Stimulated activated CD8-positive, alpha-beta memory T cell treated with anti-CD3 and anti-CD28 coated beads, Interleukin-4, amount 100 ng/mL, for 48 hours (primary cell): ENCODE data around the gene ACAD10.
A peak's percentile ranks its signal among the peaks of the same experiment; 100 is the strongest.
"Not testable (repeated sequence)": the region's sequence is repeated elsewhere in the genome, so short reads cannot be mapped to it uniquely, and the experiment has no call there.

Experiments
- DNase-seq: peaks from one replicate; pipeline ENCODE4 v3.0.0-alpha.2; 2020

The ACAD10 gene

DNA sequence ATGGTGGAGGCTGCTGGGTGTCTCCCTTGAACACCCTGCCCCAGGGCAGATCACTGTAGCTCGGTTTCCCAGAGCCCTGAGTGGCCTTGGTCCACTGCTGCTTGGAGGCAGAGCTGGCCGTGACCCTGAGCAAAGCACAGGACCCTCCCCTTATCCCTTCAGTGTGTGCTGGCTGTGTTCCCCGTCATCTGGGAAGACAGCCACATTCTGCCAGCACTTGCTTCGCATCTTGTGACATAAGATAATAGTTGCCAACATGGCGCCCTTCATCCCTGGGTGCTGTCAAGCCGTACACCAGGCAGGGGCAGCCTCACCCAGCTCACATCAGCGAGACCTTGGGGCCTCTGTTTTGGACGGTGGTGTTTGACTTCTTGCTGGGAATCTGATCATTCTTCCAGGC lies 68.8 kb downstream of the ACAD10 start:
- no peak for DNase-seq

DNA sequence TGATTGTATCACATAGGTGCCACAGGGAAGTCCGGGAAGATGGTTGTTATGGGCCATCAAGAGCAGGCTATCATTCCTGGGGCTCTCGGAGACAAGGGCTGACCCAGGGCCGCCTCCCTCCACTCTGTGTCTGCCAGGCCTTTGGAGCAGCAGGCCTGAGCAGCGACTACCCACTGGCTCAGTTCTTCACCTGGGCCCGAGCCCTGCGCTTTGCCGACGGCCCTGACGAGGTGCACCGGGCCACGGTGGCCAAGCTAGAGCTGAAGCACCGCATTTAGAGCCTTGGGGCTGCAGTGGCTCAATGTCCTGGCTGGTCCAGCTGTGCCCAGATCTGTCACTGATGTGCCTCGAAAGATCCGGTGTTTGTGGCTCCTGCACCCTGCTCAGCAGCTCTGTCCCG lies 70.3 kb downstream of the ACAD10 start:
- DNase-seq = no peak

DNA sequence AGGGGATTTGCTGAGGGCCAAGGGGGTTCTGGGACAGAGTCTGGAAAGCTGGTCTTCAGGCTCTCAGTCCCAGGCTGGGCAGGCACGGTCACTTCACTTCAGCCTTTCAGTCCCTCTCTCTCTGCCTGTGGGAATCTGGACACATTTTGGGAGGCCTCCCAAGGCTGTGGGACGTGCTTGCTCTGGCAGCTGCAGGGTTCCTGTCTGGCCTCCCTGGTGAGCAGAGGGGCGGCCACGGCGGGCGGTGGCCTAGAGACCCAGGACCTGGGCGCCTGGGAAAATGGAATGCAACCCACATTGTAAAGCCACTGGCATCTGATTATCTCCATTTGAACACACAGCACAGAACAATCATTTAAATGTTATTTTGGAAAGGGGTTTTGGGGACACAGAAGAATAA lies 70.8 kb downstream of the ACAD10 start:
- DNase-seq = no peak

DNA sequence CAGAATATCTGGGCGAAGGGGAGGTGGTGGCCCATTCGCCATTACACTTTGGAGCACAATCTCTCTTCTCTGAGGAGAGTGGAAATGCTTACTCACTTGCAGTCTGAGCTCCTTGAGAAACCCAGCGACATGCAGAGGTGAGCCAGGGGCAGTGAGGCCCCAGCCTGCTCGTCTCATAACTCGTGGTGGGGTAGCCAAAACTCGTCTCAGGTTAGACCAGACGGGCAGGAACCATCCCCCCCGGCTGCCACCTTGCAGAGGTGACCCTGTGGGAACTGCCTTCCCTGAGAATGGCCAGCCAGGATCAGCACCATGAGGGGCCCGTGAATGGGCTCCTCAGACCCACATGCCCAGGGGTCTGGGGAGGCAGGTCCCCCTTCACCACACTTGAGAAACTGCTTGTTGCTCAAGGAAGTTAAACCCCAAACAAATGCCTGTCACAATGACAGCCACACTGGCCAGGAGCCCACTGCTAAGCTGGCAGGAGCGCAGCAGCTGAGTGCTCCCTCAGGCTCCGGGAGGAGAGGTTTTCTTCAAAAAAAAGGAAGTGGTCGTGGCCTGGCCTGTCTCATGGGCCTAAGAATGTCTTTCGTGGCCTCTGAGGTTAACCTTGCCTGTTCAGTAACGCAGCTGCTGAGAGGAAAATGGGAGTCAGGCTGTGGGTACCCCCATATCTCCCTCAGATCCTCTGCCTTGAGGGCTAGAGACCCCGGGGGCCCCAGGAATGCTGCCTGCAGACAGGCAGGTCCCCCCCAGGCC lies 71.7 kb downstream of the ACAD10 start:
- no peak for DNase-seq

DNA sequence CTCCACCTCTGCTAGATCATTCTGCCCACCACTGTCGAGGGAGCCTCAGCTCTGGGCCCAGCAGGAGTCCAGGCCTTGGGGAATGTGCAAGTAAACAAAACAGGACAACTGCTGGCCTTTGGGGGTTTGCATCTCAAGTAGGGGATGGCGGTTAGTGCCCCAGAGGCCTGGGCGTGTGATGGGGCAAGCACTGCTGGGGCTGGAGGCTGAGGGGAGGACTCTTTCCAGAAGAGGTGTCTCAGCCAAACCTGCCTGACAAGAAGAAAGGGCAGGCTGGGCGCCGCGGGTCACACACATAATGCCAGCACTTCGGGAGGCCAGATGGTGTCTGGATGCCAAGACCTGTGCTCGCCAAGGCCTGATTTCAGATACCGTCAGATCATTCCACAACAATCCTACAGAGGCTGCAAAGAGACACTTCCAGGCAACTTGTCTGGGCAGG lies 72.3 kb downstream of the ACAD10 start:
- DNase-seq = no peak

GRCh38 chr12:111759271-111759670 lies 73.4 kb downstream of the ACAD10 start:
- DNase-seq = no peak

GRCh38 chr12:111759991-111760390 lies 74.1 kb downstream of the ACAD10 start:
- no peak for DNase-seq

DNA sequence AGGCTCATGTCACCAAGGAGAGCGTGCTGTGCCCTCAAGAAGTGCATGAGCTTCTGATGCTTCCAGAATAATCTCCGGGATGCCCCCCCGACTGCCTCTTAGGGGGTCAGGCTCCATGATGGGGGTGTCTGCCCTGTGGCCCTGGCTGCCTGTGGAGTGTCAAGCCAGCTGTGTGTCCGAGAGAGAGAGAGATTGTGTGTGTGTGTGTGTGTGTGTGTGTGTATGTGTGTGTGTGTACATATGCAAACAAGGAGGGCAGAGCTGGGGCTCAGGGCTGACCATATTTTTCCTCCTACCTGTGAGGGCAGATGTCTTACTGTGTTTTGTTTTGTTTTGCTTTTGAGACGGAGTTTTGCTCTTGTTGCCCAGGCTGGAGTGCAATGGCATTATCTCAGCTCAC lies 75.2 kb downstream of the ACAD10 start:
- no peak for DNase-seq

- no peak for DNase-seq
Measured at GRCh38 chr12:111761706-111762105, 75.9 kb downstream of the ACAD10 start.

DNA sequence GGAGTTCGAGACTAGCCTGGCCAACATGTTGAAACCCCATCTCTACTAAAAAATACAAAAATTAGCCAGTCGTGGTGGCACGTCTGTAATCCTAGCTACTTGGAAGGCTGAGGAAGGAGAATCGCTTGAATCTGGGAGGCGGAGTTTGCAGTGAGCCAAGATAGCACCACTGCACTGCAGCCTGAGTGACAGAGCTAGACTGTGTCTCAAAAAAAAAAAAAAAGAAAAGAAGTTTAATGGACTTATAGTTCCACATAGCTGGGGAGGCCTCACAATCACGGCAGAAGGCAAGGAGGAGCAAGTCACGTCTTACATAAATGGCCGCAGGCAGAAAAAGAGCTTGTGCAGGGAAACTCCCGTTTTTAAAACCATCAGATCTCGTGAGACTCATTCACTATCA lies 77.7 kb downstream of the ACAD10 start:
- DNase-seq = not testable (repeated sequence)

DNA sequence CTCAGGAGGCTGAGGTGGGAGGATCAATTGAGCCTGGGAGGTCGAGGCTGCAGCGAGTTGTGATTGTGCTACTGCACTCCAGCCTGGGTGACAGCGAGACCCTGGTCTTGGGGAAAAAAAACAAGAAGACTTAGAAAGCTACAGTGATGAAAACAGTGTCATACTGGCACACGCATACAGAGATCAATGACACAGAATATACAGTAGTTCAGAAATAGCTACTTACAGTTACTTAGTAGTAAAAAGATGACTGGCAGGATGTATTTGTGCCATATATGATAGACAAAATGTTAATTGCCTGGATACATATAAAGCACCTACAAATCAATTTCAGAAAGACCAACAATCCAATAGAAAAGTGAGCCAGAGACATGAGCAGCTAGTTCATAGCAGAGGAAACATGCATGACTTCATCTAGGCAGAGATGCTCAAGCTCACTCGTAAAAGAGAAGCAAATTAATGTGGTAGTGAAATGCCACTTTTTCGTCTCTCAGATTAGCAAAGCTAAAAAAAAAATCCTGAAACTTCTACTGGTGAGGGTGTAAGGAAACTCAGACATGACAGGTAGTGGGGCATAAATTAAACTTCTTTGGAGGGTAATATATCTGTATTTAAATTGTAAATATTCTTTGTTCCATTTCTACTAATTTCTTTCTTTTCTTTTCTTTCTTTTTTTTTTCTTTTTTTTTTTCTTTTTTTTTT lies 78.4 kb downstream of the ACAD10 start:
- DNase-seq = no peak

DNA sequence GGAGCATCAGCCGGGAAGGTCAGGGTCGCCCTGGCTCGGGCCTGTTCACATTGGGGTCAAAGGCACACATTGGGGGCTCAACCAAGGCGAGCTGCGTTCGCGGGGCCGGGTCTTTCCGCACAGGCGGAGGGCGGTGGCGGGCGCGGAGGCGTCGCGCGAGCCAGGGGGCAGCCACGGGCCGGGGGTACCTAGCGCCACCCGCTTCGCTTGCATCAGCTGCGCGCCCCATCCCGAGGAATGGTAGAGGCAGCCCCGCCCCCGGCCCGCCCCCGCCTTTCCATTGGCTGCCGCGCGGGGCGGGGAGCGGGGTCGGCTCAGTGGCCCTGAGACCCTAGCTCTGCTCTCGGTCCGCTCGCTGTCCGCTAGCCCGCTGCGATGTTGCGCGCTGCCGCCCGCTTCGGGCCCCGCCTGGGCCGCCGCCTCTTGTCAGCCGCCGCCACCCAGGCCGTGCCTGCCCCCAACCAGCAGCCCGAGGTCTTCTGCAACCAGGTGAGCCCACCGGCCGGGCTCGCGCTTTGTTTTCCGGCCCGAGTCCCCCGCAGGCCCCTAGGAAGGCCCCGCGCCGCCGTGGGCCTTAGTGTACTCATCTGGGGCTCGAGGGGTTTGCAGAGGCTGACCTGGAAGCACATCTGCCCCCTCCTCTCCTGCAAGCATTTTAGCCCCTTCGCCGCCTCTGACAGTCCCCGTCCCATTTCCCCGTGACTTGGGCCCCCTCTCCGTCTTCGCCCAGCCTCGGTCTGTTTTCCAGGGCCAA lies 80.9 kb downstream of the ACAD10 start, which contains the start of gene ALDH2:
ALDH2 (plus strand) TSS at position 326 of the 754 bp plus-strand sequence; CDS start at position 376, 50 bp downstream.
- DNase-seq = peak; percentile 65

DNA sequence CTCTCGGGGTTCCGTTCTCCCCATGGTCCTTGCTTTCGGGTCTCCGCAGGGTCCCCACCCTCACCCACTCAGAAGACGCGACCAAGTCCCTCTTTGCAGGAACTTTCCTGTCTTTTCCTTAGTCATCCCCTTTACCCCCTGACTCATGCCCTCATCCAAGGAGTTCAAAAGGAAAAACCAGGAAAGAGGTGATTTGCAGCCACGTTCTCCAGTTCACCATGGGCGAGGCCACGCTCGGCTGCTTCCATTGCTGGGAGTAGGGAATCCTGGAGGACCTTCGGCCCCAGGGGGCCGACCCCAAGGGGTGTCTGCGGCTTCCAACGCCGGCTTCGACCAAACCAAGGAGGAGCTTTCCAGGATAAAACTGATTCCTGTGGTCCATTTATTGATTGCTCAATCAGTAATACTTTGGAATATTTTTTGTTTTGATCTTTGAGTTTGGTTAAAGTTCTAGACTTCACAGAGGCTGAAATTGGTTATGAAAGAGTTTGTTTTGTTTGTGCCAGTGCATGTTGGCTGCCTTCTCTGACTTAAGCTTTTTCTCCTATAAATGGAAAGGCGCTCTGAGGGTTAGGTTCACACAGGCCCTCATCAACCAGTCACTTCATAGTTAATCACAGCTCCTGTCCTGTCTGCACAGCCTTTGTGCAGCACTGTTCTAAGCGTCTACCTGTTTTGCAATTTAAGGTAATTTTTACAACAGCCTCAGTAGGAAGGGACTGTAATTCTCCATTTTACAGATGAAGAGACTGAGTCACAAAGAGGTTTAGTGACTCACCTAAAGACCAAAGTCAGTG lies 81.7 kb downstream of the ACAD10 start:
- no peak for DNase-seq

- no peak for DNase-seq
Measured at GRCh38 chr12:111768159-111768895, 82.5 kb downstream of the ACAD10 start.

- DNase-seq = no peak
Measured at GRCh38 chr12:111769599-111769998, 83.7 kb downstream of the ACAD10 start.

GRCh38 chr12:111773801-111774551 lies 88.1 kb downstream of the ACAD10 start:
- no peak for DNase-seq

DNA sequence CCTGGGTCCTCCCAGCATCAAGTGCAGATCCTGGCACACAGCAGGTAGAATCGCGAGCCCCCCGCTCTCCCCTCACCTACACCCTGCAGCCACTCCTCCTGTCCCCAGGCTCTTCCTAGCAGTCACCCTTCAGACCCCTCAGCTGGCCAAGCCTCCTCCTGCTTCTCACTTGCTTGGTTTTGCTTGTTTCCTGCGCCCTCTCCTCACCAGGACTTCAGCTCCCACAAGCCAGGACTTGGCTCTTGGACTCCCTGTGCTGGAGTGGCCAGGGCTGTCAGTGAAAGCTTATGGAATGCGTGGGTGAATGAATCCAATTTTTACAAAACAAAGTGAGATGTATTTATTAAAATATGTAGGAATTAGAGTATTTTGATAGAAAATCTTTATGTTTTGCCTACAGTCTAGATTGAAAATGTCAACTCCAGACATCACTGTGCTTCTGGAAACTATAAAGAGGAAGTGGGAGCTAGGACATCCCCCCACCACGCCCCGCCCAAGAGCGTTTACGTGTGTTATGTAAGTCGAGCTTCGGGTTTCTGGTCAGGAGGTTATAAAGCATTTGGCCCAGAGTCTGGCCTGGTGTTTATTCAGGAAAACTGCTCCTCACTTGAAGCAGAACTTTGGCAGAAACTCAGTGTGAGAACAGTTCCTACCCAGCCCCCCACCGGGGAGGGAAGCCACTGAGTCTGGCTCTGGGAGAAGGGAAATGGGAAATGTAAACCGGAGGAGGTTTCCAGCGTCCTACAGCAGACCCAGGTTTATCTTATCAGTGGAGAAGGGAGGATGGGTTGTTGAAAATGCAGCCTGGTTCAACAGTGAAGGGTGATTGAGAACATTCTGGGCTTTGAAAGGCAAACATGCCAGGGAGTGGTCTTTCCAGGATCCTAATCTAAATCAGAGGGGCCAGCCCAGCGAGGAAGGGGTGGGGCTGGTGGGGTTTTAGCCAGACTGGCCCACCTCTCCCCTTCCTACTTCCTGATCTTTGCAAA lies 89.6 kb downstream of the ACAD10 start:
- DNase-seq = no peak

DNA sequence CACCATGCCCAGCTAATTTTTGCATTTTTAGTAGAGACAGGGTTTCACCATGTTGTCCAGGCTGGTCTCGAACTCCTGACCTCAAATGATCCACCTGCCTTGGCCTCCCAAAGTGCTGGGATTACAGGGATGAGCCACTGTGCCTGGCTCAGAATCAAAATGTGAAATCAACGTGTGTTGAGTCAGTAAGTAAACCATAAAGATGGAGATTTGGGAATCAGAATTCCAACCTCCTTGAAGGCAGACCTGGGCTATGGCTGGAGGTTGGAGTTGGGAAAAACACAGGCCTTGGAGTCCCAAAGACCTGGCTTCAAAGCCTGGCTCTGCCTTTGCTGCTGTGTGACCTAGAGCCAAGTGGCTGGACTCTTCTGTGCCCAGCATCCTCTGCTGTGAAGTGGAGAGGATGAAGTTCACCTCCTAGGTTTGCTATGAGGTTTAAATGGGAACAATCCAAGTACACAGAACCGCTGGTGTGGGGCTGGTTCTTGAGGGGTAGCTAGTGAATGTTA lies 91.0 kb downstream of the ACAD10 start:
- no peak for DNase-seq

DNA sequence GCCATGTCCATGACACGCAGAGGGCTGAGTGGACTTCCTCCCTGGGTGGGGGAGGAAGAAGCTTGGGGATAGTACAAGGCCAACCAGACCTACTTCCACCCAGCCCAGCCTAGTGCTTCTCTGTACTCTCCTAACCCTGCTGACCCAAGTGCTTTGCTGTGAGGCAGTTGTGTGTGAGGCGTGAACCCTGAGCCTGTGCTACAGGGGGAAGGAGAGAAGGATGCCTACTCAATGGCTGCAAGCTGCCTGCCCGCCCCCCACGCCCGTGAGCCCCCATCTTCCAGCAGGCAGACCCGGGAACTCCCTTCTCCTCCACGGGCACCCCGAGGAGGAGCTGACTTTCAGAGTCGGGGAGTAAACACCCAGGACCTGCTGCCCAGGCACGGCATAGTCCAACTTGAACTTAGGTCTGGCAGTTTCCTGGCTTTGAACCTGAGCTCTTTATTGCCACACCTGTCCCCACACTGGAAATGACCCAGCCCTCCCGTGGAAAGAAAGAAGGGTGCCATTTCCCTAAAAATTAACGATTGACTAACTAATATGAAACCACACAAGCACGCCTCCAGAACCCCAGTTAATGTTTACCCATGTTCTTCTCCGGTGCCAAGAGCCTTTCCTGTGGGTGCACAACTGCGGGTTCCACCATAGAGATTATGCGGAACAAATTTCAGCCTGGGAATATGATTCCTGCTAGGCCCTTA lies 91.6 kb downstream of the ACAD10 start:
- no peak for DNase-seq
